HG03135 (cell line): ENCODE results near the gene LRRC75B.

ENCODE experiments used
- ATAC-seq: cut with Tn5 transposase; IDR thresholded peaks from one replicate; pipeline ENCODE4 v1.9.1; 2021; ENCODE audit warnings: mild to moderate bottlenecking, moderate library complexity; ENCODE audit not compliant: unreplicated experiment

Gene LRRC75B

DNA sequence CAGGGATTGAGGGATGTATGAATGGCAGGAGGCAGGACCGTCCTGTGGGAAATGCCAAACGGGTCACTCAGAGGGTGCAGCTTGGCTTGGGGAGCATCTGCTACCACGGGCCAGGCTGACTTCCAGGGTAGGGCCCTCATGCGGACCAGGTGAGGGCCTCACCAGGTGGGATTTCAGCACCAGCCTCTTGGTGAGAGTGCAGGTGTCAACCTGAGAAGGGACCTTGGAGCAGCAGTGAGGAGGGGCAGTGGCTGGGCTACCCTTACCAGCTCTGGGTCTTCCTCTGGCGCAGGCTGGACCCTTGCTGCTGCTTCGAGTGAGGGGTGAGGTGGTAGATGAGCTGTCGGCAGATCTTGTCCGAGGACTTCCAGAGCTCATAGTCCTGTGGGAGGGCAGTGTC is 4.9 kb downstream of the LRRC75B start:
- no peak for ATAC-seq

- ATAC-seq, result no peak
Measured at GRCh38 chr22:24587251-24587650, 5.6 kb downstream of the LRRC75B start.

DNA sequence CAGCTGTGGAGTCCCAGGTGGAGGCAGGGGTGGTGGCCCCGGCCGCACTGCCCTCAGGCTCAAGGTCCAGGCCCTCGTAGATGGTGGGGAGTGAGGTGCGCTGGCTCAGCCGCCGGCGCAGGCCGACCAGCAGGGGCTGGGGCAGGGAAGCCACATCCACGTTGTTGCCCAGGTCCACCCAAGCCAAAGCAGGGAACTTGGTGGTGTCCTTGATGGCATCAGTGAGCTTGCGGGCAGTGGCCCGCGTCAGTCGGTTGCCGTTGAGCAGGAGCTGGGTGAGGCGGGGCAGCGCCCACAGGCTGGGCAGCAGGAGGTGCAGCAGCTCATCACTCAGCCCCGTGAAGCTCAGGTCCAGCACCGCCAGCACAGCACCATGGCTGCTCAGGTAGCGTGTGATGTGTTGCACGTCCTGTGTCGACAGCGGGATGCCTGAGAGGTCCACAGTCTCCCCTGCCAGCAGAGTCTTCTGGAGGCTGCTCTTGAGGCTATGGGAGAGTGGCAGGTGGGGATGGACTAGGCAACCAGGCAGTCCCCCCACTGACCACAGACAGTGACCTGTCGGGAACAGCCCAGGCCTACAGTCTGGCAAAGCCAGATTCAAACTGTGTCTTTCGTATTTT is 6.8 kb downstream of the LRRC75B start:
- ATAC-seq, result no peak

- ATAC-seq, result no peak
Measured at GRCh38 chr22:24585461-24585860, 7.4 kb downstream of the LRRC75B start.

DNA sequence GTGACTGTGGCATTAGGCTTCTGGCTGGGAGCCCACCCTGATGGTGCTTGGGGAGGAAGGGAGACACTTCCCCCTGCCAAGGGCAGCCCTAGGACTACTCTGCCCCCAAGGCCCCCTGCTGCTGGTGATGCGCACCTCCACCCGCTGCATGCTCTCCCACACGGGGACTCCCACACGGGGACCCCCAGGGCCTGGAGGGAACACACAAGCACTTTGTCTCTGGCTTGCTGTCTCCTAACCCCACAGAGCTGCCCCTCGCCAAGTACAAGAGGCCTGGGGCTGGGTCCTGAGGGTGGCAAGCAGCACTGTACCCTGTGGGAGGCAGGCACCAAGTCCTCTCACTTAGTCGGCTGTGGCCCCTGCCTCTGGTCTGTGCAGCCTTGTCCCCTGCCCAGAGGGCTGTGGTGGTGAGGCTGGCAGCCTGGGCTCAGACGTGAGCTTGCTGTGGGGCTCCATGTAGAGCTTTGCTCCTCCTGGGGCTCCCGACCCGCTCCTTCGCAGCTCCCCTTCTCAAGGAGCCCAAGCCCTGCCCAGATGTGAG is 7.9 kb downstream of the LRRC75B start:
- ATAC-seq, result no peak

DNA sequence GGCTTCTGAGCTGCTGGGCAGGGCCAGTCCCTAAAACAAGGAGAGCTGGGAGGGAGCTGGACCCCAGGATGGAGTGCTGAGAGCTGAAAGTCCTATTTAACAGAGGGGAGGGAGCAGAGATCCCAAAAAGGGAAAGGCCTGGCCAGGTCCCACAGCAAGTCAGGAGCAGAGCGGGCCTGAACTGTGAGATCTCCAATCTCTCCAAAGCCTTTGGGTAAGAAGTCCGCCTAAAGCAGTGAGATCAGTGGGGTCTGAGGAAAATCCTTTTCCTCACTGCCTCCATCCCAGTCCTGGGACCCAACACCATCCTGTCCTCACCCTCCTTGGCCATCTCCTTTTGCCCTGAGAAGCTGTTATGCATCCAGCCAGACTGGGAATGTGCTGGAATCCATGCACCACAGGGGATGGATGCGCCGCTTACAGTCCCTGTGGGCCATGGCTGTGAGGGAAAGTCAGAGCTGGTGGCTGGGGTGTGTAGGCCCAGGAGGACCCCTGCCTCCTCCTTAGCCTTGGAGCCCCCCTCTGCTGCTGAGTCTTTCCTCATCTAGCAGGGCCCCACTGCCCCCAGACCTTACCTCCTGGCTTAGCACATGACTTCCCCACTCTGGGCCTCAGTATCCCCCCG is 8.6 kb downstream of the LRRC75B start:
- no peak for ATAC-seq

- no peak for ATAC-seq
Measured at GRCh38 chr22:24583221-24584165, 9.4 kb downstream of the LRRC75B start.

GRCh38 chr22:24582056-24582814 is 10.6 kb downstream of the LRRC75B start:
- no peak for ATAC-seq

GRCh38 chr22:24580276-24580675 is 12.6 kb downstream of the LRRC75B start:
- no peak for ATAC-seq

DNA sequence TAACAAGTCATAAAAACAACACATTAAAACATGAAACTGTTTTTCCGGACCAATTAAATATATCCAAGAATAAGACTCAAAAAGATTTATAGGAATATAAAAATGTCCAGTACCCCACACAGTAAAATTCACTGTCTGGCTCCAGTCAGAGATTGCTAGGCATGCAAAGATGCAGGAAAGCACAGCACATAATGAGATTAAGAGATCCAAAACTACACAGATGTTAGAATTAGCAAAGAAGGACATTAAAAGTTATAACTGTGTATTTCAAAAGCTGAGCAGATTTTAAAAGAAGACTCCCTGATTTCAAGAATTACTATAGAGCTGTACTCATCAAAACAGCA is 13.6 kb downstream of the LRRC75B start:
- no peak for ATAC-seq

- no peak for ATAC-seq
Measured at GRCh38 chr22:24578355-24579257, 14.3 kb downstream of the LRRC75B start.

GRCh38 chr22:24576778-24577177 is 16.1 kb downstream of the LRRC75B start:
- ATAC-seq, result no peak

DNA sequence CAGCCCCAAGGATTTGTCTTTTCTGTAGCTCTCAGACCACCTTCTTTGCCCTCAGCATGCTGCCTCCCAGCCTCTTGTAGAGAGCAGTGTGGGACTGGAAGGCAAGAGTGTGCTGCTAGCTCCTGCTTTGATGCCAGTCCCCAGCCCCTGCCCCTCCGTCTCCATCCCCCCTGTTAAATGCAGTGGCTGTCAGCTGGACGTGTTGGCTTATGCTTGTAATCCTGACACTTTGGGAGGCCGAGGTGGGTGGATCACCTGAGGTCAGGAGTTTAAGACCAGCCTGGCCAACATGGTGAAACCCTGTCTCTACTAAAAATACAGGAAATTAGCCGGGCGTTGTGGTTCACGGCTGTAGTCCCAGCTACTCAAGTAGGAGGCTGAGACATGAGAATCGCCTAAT is 21.6 kb downstream of the LRRC75B start:
- ATAC-seq, result no peak

DNA sequence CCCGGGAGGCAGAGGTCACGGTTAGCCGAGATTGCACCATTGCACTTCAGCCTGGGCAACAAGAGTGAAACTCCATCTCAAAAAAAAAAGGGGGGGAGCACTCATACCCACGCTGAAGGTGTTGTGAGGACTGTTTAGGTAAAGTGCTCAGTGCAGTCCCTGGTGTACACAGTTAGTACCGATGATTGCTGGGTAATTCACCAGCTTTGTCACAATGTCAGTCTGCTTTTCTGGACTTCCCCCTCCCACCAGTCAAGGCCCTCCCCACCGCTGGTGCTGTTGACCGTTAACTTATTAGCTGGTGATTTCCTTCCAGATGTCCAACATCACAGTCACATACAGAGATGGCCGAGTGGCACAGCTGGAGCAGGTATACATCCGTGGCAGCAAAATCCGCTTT is 25.2 kb downstream of the LRRC75B start:
- ATAC-seq, result no peak

DNA sequence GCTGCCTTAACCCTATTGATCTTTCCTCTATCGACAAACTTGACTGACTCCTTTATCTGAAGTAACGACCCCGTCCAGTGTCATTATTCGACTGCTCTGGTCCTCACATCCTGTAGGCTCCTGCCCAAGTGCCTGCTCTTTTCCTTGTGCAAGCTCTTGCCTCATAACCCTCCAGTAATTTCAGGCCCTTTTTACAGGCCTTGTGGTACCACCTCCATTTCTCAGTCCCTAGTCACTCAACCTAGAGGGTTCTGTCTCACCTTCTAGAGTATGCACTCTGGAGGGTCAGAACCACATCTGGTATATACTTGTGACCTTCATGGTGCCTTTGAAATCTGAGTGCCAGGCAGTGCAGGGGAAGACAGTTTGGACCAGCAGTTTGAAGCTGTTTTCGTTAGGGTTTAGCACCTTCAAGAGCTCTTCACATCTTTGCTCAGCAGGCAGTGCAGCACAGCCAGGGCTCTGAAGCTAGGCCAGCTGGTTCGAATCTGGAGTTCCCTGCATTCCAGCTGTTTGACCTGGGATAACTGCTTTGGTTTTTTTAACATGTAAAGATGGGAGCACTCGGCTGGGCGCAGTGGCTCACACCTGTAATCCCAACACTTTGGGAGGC is 25.9 kb downstream of the LRRC75B start:
- ATAC-seq, result no peak

GRCh38 chr22:24565077-24565476 is 27.8 kb downstream of the LRRC75B start:
- no peak for ATAC-seq

- no peak for ATAC-seq
Measured at GRCh38 chr22:24564376-24565058, 28.4 kb downstream of the LRRC75B start.

- no peak for ATAC-seq
Measured at GRCh38 chr22:24563246-24563645, 29.6 kb downstream of the LRRC75B start.

- no peak for ATAC-seq
Measured at GRCh38 chr22:24559471-24559870, 33.4 kb downstream of the LRRC75B start.
